Dendritic cell treated with granulocyte-macrophage colony-stimulating factor and Interleukin-4, amounts not matched to agents 40 ng/mL and 50 ng/mL, for 4 days (primary cell): ENCODE data around the gene TTC36.

Source experiments
- H3K27ac Mint-ChIP-seq: one replicate; pipeline ENCODE4 v1.8.0; 2022; ENCODE audit warnings: mild to moderate bottlenecking, mixed read lengths
- H3K27me3 Mint-ChIP-seq: one replicate; pipeline ENCODE4 v1.8.0; 2022; ENCODE audit warnings: mild to moderate bottlenecking, mixed read lengths
- H3K36me3 Mint-ChIP-seq: one replicate; pipeline ENCODE4 v1.8.0; 2022; ENCODE audit warnings: low read depth, mixed read lengths
- H3K4me1 Mint-ChIP-seq: one replicate; pipeline ENCODE4 v1.8.0; 2022; ENCODE audit warnings: low read depth, mixed read lengths
- H3K4me3 Mint-ChIP-seq: one replicate; pipeline ENCODE4 v1.8.0; 2022; ENCODE audit warnings: mild to moderate bottlenecking, moderate library complexity, mixed read lengths
- H3K9me3 Mint-ChIP-seq: one replicate; pipeline ENCODE4 v1.8.0; 2022; ENCODE audit warnings: mixed read lengths
- intact Hi-C: fragments of 100-400 bp; cut with micrococcal nuclease; formaldehyde crosslinking; loops from one replicate; pipeline ENCODE4 v1.15.0; 2022

Gene TTC36

DNA sequence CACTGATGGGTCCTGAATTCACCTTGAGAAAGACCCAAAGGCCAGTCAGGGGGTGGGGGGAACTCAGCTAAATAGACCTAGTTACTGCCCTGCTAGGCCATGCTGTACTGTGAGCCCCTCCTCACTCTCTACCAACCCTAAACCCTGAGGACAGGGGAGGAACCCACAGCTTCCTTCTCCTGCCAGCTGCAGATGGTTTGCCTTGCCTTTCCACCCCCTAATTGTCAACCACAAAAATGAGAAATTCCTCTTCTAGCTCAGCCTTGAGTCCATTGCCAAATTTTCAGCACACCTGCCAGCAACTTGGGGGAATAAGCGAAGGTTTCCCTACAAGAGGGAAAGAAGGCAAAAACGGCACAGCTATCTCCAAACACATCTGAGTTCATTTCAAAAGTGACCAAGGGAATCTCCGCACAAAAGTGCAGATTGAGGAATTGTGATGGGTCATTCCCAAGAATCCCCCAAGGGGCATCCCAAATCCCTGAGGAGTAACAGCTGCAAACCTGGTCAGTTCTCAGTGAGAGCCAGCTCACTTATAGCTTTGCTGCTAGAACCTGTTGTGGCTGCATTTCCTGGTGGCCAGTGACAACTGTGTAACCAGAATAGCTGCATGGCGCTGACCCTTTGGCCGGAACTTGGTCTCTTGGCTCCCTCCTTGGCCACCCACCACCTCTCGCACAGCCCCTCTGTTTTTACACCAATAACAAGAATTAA, 2.4 kb upstream of the TTC36 start:
- Mint-ChIP-seq H3K4me3 (peak overlapping the region; percentile 30), H3K27ac (peak overlapping the region; percentile 58), H3K36me3 (peaks cover 54% of the 10 kb centered on the region), H3K27me3 (peaks cover 16% of the 10 kb centered on the region), H3K4me1 (peaks cover 49% of the 10 kb centered on the region), H3K9me3 (no peaks in the 10 kb centered on the region)
- intact Hi-C loops, result loop anchor here (2.0 kb wide), 1 partner anchor 42 kb away; no protein-coding TSS in a partner anchor

- Mint-ChIP-seq H3K27ac (no peak overlapping the region), H3K36me3 (peaks cover 37% of the 10 kb centered on the region), H3K27me3 (peaks cover 34% of the 10 kb centered on the region), H3K4me1 (peaks cover 63% of the 10 kb centered on the region), H3K4me3 (no peak overlapping the region), H3K9me3 (no peaks in the 10 kb centered on the region)
- intact Hi-C loops, result no loop called here
Measured at GRCh38 chr11:118526688-118527087, 586 bp upstream of the TTC36 start.

- H3K27me3 Mint-ChIP-seq, result peaks cover 38% of the 10 kb centered on the region
- H3K27ac Mint-ChIP-seq, result no peak overlapping the region
- intact Hi-C loops, result no loop called here
- H3K9me3 Mint-ChIP-seq, result no peaks in the 10 kb centered on the region
- H3K36me3 Mint-ChIP-seq, result peaks cover 21% of the 10 kb centered on the region
- no peak overlapping the region for H3K4me3 Mint-ChIP-seq
- H3K4me1 Mint-ChIP-seq, result peaks cover 50% of the 10 kb centered on the region
Measured at GRCh38 chr11:118528511-118528910, 1.2 kb downstream of the TTC36 start.

- no peak overlapping the region for H3K4me3 Mint-ChIP-seq
- no peaks in the 10 kb centered on the region for H3K9me3 Mint-ChIP-seq
- peak overlapping the region; percentile 59 for H3K27ac Mint-ChIP-seq
- intact Hi-C loops, result no loop called here
- H3K36me3 Mint-ChIP-seq, result peaks cover 14% of the 10 kb centered on the region
- peaks cover 38% of the 10 kb centered on the region for H3K27me3 Mint-ChIP-seq
- peaks cover 38% of the 10 kb centered on the region for H3K4me1 Mint-ChIP-seq
Measured at GRCh38 chr11:118529584-118530175, 2.4 kb downstream of the TTC36 start.

- Mint-ChIP-seq H3K36me3 (peaks cover 11% of the 10 kb centered on the region), H3K9me3 (no peaks in the 10 kb centered on the region), H3K4me1 (peaks cover 33% of the 10 kb centered on the region), H3K27me3 (peaks cover 38% of the 10 kb centered on the region), H3K4me3 (peak overlapping the region; percentile 78), H3K27ac (peak overlapping the region; percentile 56)
- intact Hi-C loops, result no loop called here
Measured at GRCh38 chr11:118530180-118530682, 3.0 kb downstream of the TTC36 start.

DNA sequence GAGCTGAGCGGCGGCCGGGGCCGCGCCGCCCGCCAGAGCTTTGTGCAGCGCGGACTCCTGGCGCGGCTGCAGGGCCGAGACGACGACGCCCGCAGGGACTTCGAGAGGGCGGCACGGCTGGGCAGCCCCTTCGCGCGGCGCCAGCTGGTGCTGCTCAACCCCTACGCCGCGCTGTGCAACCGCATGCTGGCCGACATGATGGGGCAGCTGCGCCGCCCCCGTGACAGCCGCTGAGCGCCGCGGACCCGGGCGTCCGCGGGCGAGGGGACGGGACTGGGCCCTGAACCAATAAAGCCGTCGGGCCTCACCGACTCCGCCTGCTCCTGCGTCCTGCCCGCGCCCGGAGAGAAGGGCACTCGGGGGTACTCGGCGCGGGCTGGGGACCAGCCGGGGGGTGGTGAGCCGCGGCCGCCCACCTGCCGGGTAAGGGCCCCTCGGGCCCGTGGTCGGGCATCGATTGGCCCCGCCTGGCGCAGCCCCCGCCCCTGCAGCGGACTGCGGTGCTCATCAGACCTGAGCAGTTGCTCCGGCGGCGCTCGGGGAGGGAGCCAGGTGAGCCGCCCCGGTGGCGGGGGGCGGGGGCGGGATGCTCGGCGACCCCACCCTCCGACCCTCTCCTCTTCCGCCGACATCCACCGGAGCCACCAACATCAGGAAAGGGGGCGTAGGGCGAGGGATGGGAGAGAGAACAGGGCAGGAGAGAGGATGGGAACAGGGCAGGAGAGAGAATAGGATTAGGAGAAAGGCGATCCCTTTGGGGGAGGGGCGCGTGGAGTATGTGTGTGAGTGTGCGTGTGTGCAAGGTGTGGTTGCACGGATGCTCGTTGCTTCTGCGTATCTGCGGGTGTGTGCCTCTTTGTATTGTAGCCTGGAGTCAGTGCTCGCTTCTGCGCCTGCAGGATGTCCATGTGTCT, 3.7 kb downstream of the TTC36 start, which contains the start of gene TMEM25:
TMEM25 (plus strand) TSS at position 510 of the 914 bp plus-strand sequence. CDS start 610 bp downstream, outside the sequence.
- peak within 1 kb of the TSS; percentile 56 for H3K27ac Mint-ChIP-seq
- peak within 1 kb of the TSS; percentile 78 for H3K4me3 Mint-ChIP-seq
- peaks cover 8% of the 10 kb centered on the region for H3K36me3 Mint-ChIP-seq
- H3K9me3 Mint-ChIP-seq, result no peaks in the 10 kb centered on the region
- intact Hi-C loops, result no loop called here
- peaks cover 38% of the 10 kb centered on the region for H3K27me3 Mint-ChIP-seq
- peaks cover 32% of the 10 kb centered on the region for H3K4me1 Mint-ChIP-seq

DNA sequence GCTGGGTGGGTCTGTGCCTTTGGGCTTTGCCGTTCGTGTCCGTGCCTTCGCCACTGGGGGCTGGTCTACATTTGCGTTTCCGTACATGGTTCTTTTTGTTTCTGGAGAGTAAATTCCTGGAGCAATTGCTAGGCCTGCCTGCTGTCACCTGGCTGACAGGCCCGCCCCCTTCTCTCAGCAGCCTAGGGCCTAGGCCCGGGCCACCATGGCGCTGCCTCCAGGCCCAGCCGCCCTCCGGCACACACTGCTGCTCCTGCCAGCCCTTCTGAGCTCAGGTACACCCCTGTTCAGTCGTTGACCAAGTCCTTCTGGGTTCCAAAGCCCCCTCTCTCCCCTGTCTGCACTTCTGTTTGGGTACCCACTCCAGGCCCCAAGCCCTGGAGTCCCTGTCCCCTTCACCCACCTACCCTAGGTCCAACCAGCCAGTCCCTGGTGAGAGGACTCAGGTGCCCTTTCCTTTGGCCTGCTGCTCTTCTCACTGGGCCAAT, 4.4 kb downstream of the TTC36 start:
- peaks cover 38% of the 10 kb centered on the region for H3K27me3 Mint-ChIP-seq
- no peak overlapping the region for H3K27ac Mint-ChIP-seq
- peak overlapping the region; percentile 78 for H3K4me3 Mint-ChIP-seq
- no peaks in the 10 kb centered on the region for H3K9me3 Mint-ChIP-seq
- H3K36me3 Mint-ChIP-seq, result peaks cover 8% of the 10 kb centered on the region
- intact Hi-C loops, result no loop called here
- H3K4me1 Mint-ChIP-seq, result peaks cover 27% of the 10 kb centered on the region

- Mint-ChIP-seq H3K27me3 (peaks cover 38% of the 10 kb centered on the region), H3K4me1 (peaks cover 22% of the 10 kb centered on the region), H3K9me3 (no peaks in the 10 kb centered on the region), H3K36me3 (peaks cover 7% of the 10 kb centered on the region), H3K4me3 (no peak overlapping the region), H3K27ac (no peak overlapping the region)
- intact Hi-C loops, result no loop called here
Measured at GRCh38 chr11:118532091-118532490, 4.8 kb downstream of the TTC36 start.

GRCh38 chr11:118532852-118533768, 5.8 kb downstream of the TTC36 start:
- intact Hi-C loops, result no loop called here
- no peaks in the 10 kb centered on the region for H3K36me3 Mint-ChIP-seq
- no peak overlapping the region for H3K27ac Mint-ChIP-seq
- no peak overlapping the region for H3K4me3 Mint-ChIP-seq
- peaks cover 38% of the 10 kb centered on the region for H3K27me3 Mint-ChIP-seq
- H3K9me3 Mint-ChIP-seq, result no peaks in the 10 kb centered on the region
- peaks cover 17% of the 10 kb centered on the region for H3K4me1 Mint-ChIP-seq

DNA sequence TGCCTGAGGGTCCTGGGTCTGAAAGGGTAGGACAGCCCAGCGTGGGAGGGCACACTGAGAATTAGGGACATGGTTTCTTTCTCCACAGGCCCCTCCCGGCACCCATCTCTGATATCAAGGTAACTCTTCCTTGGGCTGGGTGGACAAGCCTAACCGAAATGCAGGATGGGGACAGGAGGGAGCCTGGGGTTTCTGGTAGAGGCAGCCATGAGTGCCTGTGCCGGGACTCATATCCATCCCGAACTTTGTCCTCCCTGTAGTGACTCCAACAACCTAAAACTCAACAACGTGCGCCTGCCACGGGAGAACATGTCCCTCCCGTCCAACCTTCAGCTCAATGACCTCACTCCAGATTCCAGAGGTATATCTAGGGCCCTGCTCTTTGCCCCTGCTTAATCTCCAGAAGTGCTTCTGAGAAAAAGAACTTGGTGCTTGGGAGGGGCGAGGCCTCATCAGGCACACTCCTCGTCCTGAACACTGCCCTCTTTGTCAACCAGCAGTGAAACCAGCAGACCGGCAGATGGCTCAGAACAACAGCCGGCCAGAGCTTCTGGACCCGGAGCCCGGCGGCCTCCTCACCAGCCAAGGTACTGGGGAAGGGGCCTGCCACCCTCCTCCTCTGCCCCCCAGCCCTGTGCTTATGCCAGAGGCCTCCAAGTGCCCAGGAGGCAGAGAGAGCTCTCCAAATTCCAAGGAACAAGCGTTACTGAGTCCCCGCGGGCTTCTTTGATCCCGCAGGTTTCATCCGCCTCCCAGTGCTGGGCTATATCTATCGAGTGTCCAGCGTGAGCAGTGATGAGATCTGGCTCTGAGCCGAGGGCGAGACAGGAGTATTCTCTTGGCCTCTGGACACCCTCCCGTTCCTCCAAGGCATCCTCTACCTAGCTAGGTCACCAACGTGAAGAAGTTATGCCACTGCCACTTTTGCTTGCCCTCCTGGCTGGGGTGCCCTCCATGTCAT, 6.8 kb downstream of the TTC36 start:
- Mint-ChIP-seq H3K27me3 (peaks cover 31% of the 10 kb centered on the region), H3K4me1 (peaks cover 17% of the 10 kb centered on the region), H3K36me3 (no peaks in the 10 kb centered on the region), H3K4me3 (no peak overlapping the region), H3K27ac (no peak overlapping the region), H3K9me3 (no peaks in the 10 kb centered on the region)
- intact Hi-C loops, result no loop called here

GRCh38 chr11:118535261-118535660, 8.0 kb downstream of the TTC36 start:
- Mint-ChIP-seq H3K4me1 (peaks cover 11% of the 10 kb centered on the region), H3K36me3 (no peaks in the 10 kb centered on the region), H3K27ac (no peak overlapping the region), H3K27me3 (peaks cover 19% of the 10 kb centered on the region), H3K9me3 (no peaks in the 10 kb centered on the region), H3K4me3 (no peak overlapping the region)
- intact Hi-C loops, result no loop called here

DNA sequence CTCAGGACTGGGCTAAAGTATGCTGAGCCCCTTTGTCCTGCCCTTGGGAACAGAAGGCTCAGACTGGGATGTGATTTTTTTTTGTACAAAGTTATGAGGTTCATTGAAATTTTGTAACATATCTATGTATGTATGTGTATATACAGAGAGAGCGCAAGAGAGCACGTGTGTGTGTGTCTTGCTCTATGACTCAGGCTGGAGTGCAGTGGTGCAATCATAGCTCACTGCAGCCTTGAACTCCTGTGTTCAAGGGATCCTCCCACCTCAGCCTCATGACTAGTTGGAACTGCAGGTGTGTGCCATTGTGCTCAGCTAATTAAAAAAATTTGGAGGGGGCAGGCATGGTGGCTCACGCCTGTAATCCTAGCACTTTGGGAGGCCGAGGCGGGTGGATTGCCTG, 9.5 kb downstream of the TTC36 start:
- Mint-ChIP-seq H3K27me3 (peaks cover 4% of the 10 kb centered on the region), H3K4me1 (no peaks in the 10 kb centered on the region), H3K9me3 (no peaks in the 10 kb centered on the region), H3K4me3 (no peak overlapping the region), H3K27ac (no peak overlapping the region), H3K36me3 (no peaks in the 10 kb centered on the region)
- intact Hi-C loops, result no loop called here
